Measurements from ENCODE around the gene PRR15.
A peak's percentile ranks its signal among the peaks of the same experiment; 100 is the strongest.
"Not testable (repeated sequence)": the region's sequence is repeated elsewhere in the genome, so short reads cannot be mapped to it uniquely, and the experiment has no call there.

The PRR15 gene

DNA sequence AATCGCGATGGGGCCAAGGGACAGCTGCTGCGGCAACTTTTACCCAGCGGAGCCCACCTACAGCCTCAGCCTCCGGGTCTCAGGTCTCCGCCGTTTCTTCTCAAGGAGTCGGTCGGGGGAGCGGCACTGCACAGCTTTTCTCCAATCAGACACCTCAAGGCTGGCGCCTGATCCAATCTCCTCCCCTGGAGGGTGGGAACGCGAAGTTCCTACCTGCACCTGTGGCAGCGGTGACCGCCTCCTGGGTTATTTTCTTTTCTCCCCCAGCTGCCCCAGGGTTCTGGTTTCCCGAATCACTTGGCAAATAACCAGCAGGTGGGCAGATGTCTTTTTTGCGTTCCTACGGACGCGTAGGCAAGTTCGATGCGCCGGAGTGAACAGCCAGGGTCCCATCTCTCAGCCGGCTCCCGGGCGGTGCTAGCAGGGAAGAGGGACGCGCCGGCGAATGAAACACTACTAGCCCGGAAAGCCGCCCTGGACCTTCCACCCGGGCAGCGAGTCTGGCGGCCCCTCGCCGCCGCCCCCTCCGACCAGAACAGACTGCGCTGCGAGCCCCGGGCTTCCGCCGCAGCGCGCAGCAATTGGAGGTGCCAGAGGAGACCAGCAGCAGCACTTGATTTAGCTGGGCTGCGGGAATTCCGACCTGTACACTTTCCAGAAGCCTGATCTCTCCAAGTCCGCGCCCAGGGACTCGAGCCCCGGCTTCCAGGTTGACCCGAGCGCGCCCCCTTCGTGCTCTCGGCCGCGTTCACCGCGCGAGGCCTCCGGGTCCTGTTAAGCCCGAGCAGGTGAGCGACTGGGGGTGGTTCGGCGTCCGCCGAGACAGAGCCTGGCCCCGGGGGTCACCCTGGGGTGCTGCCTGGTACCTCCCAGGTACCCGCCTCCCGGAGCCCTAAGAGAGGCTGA is at the start of gene PRR15:
PRR15 (plus strand) TSS at position 246 of the 906 bp plus-strand sequence. CDS start 2,495 bp downstream, outside the sequence.
- DNase-seq = peak; percentile 30
- in situ Hi-C loops (cut with MboI; ENCODE audit: low pct_unique_long_range_greater_than_20kb, low sequenced_read_pairs) = no loop called here

DNA sequence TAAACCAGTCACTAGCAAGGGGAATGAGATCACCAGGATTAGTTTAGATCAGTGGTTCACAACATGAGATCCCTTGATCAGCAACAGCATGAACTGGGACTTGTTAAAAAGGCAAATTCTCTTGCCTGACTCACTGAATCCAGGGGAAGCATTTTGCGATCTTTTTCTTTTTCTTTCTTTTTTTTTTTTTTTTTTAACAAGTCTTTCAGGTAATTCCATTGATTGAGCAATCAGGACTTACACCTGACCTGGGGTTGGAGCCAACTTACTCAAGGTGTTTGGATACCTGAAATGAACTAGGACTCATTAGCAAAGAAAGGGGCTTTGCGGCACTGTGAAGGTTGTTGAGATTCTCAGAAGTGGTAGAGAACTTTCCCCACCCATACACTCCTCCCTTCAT is 47.1 kb upstream of the PRR15 start:
- in situ Hi-C loops (cut with MboI; ENCODE audit: low pct_unique_long_range_greater_than_20kb, low sequenced_read_pairs) = no loop called here
- DNase-seq = no peak

DNA sequence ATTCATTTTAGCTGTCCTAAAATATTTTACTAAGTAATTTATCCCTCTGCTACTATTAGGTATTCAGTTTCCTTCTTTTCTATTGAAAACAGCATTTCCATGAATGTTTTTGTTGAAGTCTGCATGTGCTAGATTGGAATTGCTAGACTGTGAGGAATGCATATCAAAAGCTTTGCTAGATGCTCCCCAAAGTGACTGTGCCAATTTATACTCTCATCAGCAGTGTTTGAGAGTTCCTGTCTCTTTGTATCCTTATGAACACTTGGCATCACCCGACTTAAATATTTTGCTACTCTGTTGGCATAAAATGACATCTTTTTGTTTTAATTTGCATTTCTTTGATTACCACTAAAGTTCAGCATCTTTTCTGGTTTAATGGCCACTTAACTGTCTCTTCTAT is 45.0 kb upstream of the PRR15 start:
- in situ Hi-C loops (cut with MboI; ENCODE audit: low pct_unique_long_range_greater_than_20kb, low sequenced_read_pairs) = no loop called here
- DNase-seq = no peak

GRCh38 chr7:29523728-29524127 is 39.9 kb upstream of the PRR15 start:
- in situ Hi-C loops (cut with MboI; ENCODE audit: low pct_unique_long_range_greater_than_20kb, low sequenced_read_pairs) = no loop called here
- DNase-seq = peak; percentile 4

GRCh38 chr7:29527505-29528108 is 36.0 kb upstream of the PRR15 start:
- in situ Hi-C loops (cut with MboI; ENCODE audit: low pct_unique_long_range_greater_than_20kb, low sequenced_read_pairs) = no loop called here

GRCh38 chr7:29528526-29528925 is 35.1 kb upstream of the PRR15 start:
- in situ Hi-C loops (cut with MboI; ENCODE audit: low pct_unique_long_range_greater_than_20kb, low sequenced_read_pairs); DNase-seq: not testable (repeated sequence)

More at GRCh38 chr7:29527505-29528108, 36.0 kb upstream of the PRR15 start:
- no peak for DNase-seq

GRCh38 chr7:29538389-29538788 is 25.2 kb upstream of the PRR15 start:
- in situ Hi-C loops (cut with MboI; ENCODE audit: low pct_unique_long_range_greater_than_20kb, low sequenced_read_pairs) = no loop called here
- DNase-seq = no peak

- DNase-seq = no peak
- in situ Hi-C loops (cut with MboI; ENCODE audit: low pct_unique_long_range_greater_than_20kb, low sequenced_read_pairs) = no loop called here
Observed at GRCh38 chr7:29539471-29539870, 24.2 kb upstream of the PRR15 start.

GRCh38 chr7:29547421-29547820 is 16.2 kb upstream of the PRR15 start:
- DNase-seq = no peak
- in situ Hi-C loops (cut with MboI; ENCODE audit: low pct_unique_long_range_greater_than_20kb, low sequenced_read_pairs) = no loop called here

GRCh38 chr7:29548823-29549222 is 14.8 kb upstream of the PRR15 start:
- DNase-seq = no peak
- in situ Hi-C loops (cut with MboI; ENCODE audit: low pct_unique_long_range_greater_than_20kb, low sequenced_read_pairs) = no loop called here

DNA sequence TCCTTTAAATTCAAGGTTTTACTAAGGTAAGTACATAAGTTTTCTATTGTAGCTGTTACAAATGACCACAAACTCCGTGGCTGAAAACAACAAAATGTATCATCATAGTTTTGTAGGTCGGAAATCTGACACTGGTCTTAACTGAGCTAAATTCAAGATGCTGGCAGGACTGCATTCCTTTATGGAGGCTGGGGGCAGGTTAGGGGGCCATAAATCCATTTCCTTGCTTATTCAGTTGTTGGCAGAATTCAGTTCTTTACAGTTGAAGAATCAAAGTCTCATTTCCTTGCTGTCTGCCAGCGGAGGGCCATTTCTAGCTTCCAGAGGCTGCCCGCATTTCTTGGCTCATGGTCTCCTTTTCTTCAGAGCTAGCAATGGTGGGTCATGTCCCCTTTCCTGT is 11.2 kb upstream of the PRR15 start:
- in situ Hi-C loops (cut with MboI; ENCODE audit: low pct_unique_long_range_greater_than_20kb, low sequenced_read_pairs) = no loop called here
- DNase-seq = no peak

- in situ Hi-C loops (cut with MboI; ENCODE audit: low pct_unique_long_range_greater_than_20kb, low sequenced_read_pairs) = no loop called here
- no peak for DNase-seq
Observed at GRCh38 chr7:29555061-29555460, 8.6 kb upstream of the PRR15 start.

DNA sequence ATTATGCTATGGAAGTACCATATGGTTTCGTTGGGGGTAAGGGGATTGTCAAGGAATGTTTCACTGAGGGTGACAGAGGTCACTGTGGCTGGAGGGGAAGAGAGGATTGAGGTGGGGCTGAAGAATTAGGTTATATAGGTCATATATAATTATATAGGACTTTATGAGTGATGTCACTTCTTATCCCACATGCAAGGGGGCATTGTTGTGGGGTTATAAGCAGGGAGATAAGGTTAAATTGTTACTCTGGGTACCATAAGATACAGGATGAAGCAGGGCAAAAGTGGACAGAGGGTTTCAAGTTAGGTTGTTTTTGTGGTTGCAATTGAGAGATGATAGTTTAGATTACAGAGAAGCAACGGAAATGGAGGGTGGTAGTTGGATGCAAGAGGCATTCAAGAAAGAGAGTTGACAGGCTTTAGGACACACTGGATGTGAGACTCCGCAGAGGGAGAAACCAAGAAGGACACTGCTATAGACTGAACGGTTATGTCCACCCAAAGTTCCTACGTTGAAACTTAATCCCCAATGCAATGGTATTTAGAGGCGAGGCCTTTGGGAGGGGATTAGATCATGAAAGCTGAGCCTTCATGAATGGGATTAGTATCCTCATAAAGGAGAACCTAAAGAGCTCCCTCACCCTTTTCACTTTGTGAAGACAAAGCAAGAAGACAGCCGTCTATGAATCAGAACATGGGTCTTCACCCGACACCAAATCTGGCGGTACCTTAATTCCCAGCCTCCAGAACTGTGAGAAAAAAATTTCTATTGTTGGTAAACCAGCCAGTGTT is 7.0 kb upstream of the PRR15 start:
- in situ Hi-C loops (cut with MboI; ENCODE audit: low pct_unique_long_range_greater_than_20kb, low sequenced_read_pairs) = no loop called here
- DNase-seq = no peak

DNA sequence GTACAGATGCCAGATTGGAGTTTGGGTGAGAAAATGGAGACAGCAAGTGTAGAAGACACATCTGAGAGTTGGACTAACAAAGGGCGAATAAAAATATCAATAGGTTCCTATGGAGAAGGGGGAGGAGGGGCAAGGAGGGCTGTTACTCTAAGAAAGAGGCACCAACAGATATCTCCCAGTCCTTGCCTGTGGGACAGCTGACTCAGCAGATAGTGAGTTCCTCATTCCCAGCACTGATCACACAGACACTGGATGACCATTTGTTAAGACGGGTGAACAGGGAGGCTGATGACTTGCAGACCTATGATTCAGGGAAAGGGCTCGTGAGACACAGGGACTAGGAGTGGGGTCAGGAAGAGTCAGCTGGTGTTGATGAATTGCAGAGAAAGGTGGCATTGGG is 5.7 kb upstream of the PRR15 start:
- peak; percentile 40 for DNase-seq
- in situ Hi-C loops (cut with MboI; ENCODE audit: low pct_unique_long_range_greater_than_20kb, low sequenced_read_pairs) = no loop called here

DNA sequence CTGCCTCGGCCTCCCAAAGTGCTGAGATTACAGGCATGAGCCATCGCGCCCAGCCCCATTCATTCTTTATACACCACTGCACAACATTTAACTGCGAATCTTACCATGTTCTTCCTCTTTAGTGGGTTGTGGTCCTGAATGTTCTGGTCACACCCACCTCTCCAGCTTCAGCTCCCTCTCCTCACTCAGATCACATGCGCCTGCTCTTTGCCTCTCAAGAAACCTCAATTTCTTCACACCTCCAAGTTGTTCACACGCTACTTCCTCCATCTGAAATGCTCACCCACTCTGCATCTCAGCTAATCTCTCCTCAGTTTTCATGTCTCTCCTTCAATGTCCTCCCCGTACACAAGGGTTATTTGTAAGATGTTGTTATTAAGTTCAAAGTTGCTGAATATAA is 2.4 kb upstream of the PRR15 start:
- in situ Hi-C loops (cut with MboI; ENCODE audit: low pct_unique_long_range_greater_than_20kb, low sequenced_read_pairs) = no loop called here

DNA sequence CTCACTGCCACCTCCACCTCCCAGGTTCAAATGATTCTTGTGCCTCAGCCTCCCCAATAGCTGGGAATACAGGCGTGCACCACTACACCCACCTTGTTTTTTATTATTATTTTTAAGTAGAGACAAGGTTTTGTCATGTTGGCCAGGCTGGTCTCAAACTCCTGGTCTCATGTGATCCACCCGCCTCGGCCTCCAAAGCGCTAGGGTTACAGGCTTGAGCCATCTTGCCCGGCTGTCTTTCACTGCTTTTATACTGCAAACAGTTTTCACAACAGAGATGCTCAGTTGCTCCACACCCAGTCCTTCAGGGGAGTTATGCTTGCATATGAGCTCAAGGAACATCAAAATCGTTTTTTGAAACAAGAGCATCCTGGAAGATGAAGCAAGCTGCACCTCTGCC is 1.3 kb upstream of the PRR15 start:
- in situ Hi-C loops (cut with MboI; ENCODE audit: low pct_unique_long_range_greater_than_20kb, low sequenced_read_pairs) = no loop called here
- DNase-seq = no peak

More for the DNA sequence above, 2.4 kb upstream of the PRR15 start:
- DNase-seq = no peak

DNA sequence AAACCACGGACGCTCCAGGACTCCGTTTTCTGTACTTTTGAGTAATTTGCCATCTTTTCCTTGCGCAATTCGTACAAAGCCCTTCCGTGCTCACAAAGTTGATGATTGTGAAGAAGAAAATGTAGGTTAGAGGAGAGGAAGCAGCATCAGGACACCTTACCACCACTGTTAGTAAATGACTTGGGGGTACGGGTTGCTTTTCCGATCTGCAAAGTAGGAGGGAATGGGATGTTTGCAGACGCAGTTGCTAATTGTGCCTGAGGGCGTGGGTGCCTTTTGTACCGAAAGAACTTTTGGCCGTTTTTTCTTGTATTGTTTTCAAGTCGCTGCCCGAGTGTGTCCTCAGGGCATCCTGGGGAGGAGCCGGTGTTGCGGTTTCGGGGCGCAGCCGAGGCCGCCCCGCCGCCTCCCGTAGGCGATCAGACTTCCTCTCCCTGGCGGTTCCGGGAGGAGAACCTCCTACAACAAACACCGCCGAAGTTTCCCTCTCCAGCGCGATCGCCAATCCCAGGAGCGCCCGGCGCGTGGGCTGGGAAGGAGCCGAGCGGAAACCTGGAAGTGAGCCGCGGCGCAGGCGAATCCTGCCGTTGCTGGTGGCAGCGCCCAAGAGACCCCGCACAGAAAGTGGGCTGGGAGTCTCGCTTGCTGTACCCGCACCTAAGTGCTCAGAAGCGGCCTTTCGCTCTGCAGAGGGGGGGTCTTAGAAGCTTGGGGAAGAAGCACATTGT is 1.0 kb downstream of the PRR15 start:
- in situ Hi-C loops (cut with MboI; ENCODE audit: low pct_unique_long_range_greater_than_20kb, low sequenced_read_pairs) = no loop called here
- peak; percentile 75 for DNase-seq

GRCh38 chr7:29565224-29565630 is 1.6 kb downstream of the PRR15 start:
- no peak for DNase-seq
- in situ Hi-C loops (cut with MboI; ENCODE audit: low pct_unique_long_range_greater_than_20kb, low sequenced_read_pairs) = no loop called here

DNA sequence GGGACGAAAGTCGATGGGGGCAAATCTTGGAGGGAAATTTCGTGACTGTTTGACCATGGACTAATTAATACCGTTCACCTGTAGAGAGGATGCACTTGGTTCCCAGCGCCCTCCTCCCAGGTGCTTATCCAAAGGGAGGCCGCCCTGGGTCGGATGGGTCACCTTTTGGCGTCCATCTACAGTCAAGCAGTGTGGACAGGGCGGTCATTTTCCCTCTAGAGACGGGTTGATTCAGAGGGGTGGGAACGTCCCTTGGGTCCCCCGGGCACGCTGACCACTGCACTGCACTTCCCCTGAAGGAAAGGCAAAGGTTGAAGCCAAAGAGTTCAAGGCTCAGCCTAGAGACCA is 2.0 kb downstream of the PRR15 start:
- in situ Hi-C loops (cut with MboI; ENCODE audit: low pct_unique_long_range_greater_than_20kb, low sequenced_read_pairs) = no loop called here
- DNase-seq = no peak
